ENCODE measurements around the gene ARID1B. TPM values are rescaled to one million over a fixed set of nuclear protein-coding genes. Genes with fewer than 3 reads are reported as not detected.

The ARID1B gene
- total RNA-seq, 1 donor from 2014 or later, result 47.3 TPM

GRCh38 chr6:157162766-157163433, 385.7 kb downstream of the ARID1B start:
- Histone ChIP-seq H3K27me3 (ENCODE audit: control insufficient read depth, insufficient read depth, low read length) (no peaks in the 10 kb centered on the region), H3K36me3 (ENCODE audit: control insufficient read depth, insufficient read depth, low read length) (peaks cover under 1% of the 10 kb centered on the region), H3K4me3 (ENCODE audit: low read depth, low read length) (no peak overlapping the region)
- TF ChIP-seq CTCF (IDR thresholded peaks at IDR 0.05; ENCODE audit: insufficient read depth, low read length, poor library complexity, severe bottlenecking), result no peak
- no peak for DNase-seq (ENCODE audit: low read depth)

DNA sequence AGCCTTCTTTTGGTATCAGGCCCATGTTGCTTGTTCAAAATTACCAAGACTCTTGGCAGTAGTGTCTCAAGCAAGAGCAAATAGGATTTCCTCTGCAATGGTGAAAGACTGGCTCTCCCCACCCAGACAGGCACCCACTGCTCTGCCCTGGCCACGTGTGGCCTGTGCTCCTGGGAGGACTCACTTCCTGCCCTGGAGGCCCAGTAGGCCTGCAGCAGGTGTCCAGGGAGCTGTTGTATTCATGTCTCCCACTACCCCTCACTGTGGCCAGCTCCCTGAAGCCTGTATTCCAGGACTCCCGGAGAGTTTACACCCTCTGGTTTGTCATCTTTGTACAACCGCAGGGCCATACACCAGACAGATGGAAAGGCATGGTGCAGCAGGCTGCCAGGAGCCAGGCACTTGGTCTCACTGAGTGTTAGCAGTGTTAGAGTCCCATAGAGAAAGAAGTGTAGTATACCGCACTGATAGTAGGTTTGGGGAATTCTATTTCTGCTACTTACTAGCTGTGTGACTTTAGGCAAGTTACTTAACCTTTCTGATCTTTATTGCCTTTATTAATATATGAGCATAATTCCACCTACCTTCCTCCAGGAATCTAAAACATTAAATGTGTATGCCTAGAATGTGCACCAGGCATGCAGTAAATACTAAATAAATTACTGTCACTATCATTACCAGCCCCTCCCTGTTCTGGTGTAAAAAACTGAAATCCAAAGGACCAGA, 386.4 kb downstream of the ARID1B start:
- H3K27me3 ChIP-seq (ENCODE audit: control insufficient read depth, insufficient read depth, low read length), result no peaks in the 10 kb centered on the region
- no peak for DNase-seq (ENCODE audit: low read depth)
- peaks cover 1% of the 10 kb centered on the region for H3K36me3 ChIP-seq (ENCODE audit: control insufficient read depth, insufficient read depth, low read length)
- H3K4me3 ChIP-seq (ENCODE audit: low read depth, low read length), result no peak overlapping the region
- no peak for TF ChIP-seq CTCF (IDR thresholded peaks at IDR 0.05; ENCODE audit: insufficient read depth, low read length, poor library complexity, severe bottlenecking)

- no peak overlapping the region for H3K4me3 ChIP-seq (ENCODE audit: low read depth, low read length)
- no peaks in the 10 kb centered on the region for H3K27me3 ChIP-seq (ENCODE audit: control insufficient read depth, insufficient read depth, low read length)
- peaks cover 1% of the 10 kb centered on the region for H3K36me3 ChIP-seq (ENCODE audit: control insufficient read depth, insufficient read depth, low read length)
- TF ChIP-seq CTCF (IDR thresholded peaks at IDR 0.05; ENCODE audit: insufficient read depth, low read length, poor library complexity, severe bottlenecking), result no peak
- no peak for DNase-seq (ENCODE audit: low read depth)
Observed at GRCh38 chr6:157164972-157165371, 387.8 kb downstream of the ARID1B start.

- peaks cover 1% of the 10 kb centered on the region for H3K36me3 ChIP-seq (ENCODE audit: control insufficient read depth, insufficient read depth, low read length)
- no peaks in the 10 kb centered on the region for H3K27me3 ChIP-seq (ENCODE audit: control insufficient read depth, insufficient read depth, low read length)
- no peak for DNase-seq (ENCODE audit: low read depth)
- TF ChIP-seq CTCF (IDR thresholded peaks at IDR 0.05; ENCODE audit: insufficient read depth, low read length, poor library complexity, severe bottlenecking), result no peak
- no peak overlapping the region for H3K4me3 ChIP-seq (ENCODE audit: low read depth, low read length)
Observed at GRCh38 chr6:157166784-157167183, 389.6 kb downstream of the ARID1B start.

GRCh38 chr6:157167837-157168236, 390.7 kb downstream of the ARID1B start:
- TF ChIP-seq CTCF (IDR thresholded peaks at IDR 0.05; ENCODE audit: insufficient read depth, low read length, poor library complexity, severe bottlenecking), result no peak
- H3K36me3 ChIP-seq (ENCODE audit: control insufficient read depth, insufficient read depth, low read length), result peaks cover 1% of the 10 kb centered on the region
- H3K27me3 ChIP-seq (ENCODE audit: control insufficient read depth, insufficient read depth, low read length), result no peaks in the 10 kb centered on the region
- no peak overlapping the region for H3K4me3 ChIP-seq (ENCODE audit: low read depth, low read length)
- DNase-seq (ENCODE audit: low read depth), result no peak
